Measurements from ENCODE around the gene C17orf50. TPM values are rescaled to one million over a fixed set of nuclear protein-coding genes. Genes with fewer than 3 reads are reported as not detected.

The C17orf50 gene
- total RNA-seq, 1 donor from 2014 or later, result not detected

- no peak for DNase-seq (ENCODE audit: low read depth)
Measured at GRCh38 chr17:35780950-35781349, 20.3 kb downstream of the C17orf50 start.

- DNase-seq (ENCODE audit: low read depth), result no peak
Measured at GRCh38 chr17:35784895-35785294, 24.2 kb downstream of the C17orf50 start.

GRCh38 chr17:35786941-35787432 is 26.3 kb downstream of the C17orf50 start:
- DNase-seq (ENCODE audit: low read depth), result no peak

- peak; percentile 72 for DNase-seq (ENCODE audit: low read depth)
Measured at GRCh38 chr17:35788477-35789368, 28.0 kb downstream of the C17orf50 start.

- no peak for DNase-seq (ENCODE audit: low read depth)
Measured at GRCh38 chr17:35790841-35791240, 30.2 kb downstream of the C17orf50 start.

- DNase-seq (ENCODE audit: low read depth), result no peak
Measured at GRCh38 chr17:35791681-35792350, 31.1 kb downstream of the C17orf50 start.

- no peak for DNase-seq (ENCODE audit: low read depth)
Measured at GRCh38 chr17:35793257-35793656, 32.6 kb downstream of the C17orf50 start.

GRCh38 chr17:35795007-35795870 is 34.6 kb downstream of the C17orf50 start, which contains the start of gene MMP28:
Gene MMP28, minus strand, starts transcription at chr17:35795641. Its CDS starts 264 bp downstream, at chr17:35795377.
- DNase-seq (ENCODE audit: low read depth), result peak; percentile 41

- no peak for DNase-seq (ENCODE audit: low read depth)
Measured at GRCh38 chr17:35795871-35796265, 35.2 kb downstream of the C17orf50 start.

GRCh38 chr17:35796942-35797341 is 36.3 kb downstream of the C17orf50 start:
- DNase-seq (ENCODE audit: low read depth), result no peak

- no peak for DNase-seq (ENCODE audit: low read depth)
Measured at GRCh38 chr17:35797370-35797769, 36.7 kb downstream of the C17orf50 start.

- no peak for DNase-seq (ENCODE audit: low read depth)
Measured at GRCh38 chr17:35797918-35798317, 37.2 kb downstream of the C17orf50 start.

- DNase-seq (ENCODE audit: low read depth), result peak; percentile 98
Measured at GRCh38 chr17:35799942-35800341, 39.3 kb downstream of the C17orf50 start.

GRCh38 chr17:35801583-35802224 is 41.0 kb downstream of the C17orf50 start:
- DNase-seq (ENCODE audit: low read depth), result peak; percentile 88

- DNase-seq (ENCODE audit: low read depth), result peak; percentile 90
Measured at GRCh38 chr17:35804658-35805192, 44.0 kb downstream of the C17orf50 start.

- DNase-seq (ENCODE audit: low read depth), result peak; percentile 17
Measured at GRCh38 chr17:35807371-35808144, 46.9 kb downstream of the C17orf50 start.

- DNase-seq (ENCODE audit: low read depth), result no peak
Measured at GRCh38 chr17:35808240-35808961, 47.7 kb downstream of the C17orf50 start.

- DNase-seq (ENCODE audit: low read depth), result peak; percentile 99
Measured at GRCh38 chr17:35808962-35809854, 48.5 kb downstream of the C17orf50 start, which contains the start of gene TAF15. Gene TAF15, plus strand, starts transcription at chr17:35809484. Its CDS starts 86 bp downstream, at chr17:35809570.
